Measurements from ENCODE around the gene EBPL.
"Not testable (repeated sequence)": the region's sequence is repeated elsewhere in the genome, so short reads cannot be mapped to it uniquely, and the experiment has no call there.

EBPL gene

DNA sequence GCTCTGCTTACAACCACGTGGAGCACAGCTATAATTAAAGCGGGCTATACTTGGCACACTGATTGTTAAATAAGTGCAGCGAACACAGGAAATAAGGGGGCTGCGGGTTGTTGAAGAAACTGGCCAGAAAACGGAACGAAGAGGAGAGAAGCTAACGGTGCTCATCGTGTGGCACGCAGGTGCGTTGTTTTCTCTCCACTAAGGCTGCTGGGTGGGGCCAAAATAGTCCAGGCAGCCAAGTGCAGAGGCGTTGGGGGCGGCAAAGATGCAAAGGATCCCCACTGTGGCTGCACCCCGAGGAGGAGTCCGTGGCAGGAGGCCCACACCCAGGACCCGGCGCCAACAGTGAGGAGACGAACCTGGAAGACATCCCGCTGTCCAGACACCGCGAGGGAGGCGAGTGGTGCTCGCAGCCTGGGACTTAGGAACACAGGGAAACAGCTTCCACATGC, 71.1 kb downstream of the EBPL start:
- no peak overlapping the region for H3K4me3 ChIP-seq (ENCODE audit: low read depth, low read length)
- no peak for DNase-seq (ENCODE audit: low read depth)
- TF ChIP-seq, protein P1, sequence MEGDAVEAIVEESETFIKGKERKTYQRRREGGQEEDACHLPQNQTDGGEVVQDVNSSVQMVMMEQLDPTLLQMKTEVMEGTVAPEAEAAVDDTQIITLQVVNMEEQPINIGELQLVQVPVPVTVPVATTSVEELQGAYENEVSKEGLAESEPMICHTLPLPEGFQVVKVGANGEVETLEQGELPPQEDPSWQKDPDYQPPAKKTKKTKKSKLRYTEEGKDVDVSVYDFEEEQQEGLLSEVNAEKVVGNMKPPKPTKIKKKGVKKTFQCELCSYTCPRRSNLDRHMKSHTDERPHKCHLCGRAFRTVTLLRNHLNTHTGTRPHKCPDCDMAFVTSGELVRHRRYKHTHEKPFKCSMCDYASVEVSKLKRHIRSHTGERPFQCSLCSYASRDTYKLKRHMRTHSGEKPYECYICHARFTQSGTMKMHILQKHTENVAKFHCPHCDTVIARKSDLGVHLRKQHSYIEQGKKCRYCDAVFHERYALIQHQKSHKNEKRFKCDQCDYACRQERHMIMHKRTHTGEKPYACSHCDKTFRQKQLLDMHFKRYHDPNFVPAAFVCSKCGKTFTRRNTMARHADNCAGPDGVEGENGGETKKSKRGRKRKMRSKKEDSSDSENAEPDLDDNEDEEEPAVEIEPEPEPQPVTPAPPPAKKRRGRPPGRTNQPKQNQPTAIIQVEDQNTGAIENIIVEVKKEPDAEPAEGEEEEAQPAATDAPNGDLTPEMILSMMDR (IDR thresholded peaks at IDR 0.05; ENCODE audit: control insufficient read depth, extremely low read depth, insufficient read depth) = no peak

DNA sequence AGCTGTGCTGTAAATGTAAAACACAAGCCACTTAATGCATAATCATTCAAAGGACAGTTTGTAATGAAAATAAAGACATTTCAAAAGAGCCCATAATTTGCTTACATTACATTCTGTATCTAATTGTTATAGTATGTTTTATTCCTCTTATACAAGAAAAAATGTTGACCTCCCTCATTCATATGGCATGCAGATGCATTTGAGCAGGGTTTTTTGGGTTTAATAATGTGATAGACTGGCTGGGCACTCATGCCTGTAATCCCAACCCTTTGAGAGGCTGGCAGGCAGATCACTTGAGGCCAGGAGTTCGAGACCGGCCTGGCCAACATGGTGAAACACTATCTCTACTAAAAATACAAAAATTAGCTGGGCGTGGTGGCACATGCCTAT, 74.6 kb downstream of the EBPL start:
- TF ChIP-seq, protein P1 (IDR thresholded peaks at IDR 0.05; ENCODE audit: control insufficient read depth, extremely low read depth, insufficient read depth) = no peak
- no peak for DNase-seq (ENCODE audit: low read depth)
- no peak overlapping the region for H3K4me3 ChIP-seq (ENCODE audit: low read depth, low read length)

DNA sequence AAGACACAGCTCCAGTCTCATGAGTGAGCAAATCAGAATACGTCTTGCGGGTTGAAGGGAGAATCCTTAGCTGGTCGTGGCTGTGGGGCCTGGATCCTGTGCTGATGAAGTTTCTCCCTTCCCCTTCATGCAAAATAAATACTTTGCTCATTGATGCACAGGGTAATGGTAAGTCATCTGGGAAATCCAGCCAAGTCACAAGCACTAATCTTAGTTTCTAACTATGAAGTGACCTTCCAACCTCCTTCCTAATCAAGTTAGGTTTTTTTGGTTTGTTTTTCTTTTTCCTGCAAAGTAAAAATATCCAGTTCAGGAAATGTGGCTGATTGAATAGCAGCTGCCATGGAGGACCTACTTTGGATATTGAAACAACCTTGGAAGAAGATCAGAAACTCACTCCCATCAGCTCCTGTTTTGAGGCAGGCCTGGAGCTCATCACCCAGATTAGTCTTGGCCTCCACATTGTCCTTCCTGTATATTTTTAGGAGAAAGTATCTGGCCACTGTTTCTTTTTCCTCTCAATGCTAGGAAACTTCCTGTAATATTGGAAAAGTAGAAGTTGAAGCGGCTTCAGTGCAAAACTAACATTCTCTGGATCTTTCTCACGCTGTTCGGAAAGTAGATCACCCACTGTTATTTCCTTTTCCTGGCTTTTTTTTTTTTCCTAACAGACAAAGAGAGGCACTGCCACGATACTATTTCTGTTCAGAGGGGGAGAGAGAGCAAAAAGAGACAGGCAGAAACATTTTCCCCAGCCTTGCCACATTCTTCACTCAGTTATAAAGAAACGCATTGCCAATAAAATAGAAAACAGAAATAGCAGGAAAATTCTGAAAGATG, 75.2 kb downstream of the EBPL start:
- TF ChIP-seq, protein P1 (IDR thresholded peaks at IDR 0.05; ENCODE audit: control insufficient read depth, extremely low read depth, insufficient read depth) = no peak
- no peak overlapping the region for H3K4me3 ChIP-seq (ENCODE audit: low read depth, low read length)
- no peak for DNase-seq (ENCODE audit: low read depth)

DNA sequence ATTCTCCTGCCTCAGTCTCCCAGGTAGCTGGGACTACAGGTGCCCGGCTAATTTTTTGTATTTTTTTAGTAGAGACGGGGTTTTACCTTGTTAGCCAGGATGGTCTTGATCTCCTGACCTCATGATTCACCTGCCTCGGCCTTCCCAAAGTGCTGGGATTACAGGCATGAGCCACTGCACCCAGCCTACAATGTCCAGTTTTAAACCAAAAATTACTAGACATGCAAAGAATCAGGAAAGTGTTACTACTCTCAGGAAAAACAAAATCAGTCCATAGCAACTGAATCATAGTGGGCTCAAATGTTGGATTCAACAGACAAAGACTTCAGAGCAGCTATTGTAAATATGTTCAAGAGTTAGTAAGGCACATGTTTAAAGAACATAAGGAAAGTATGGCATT, 79.2 kb downstream of the EBPL start:
- DNase-seq (ENCODE audit: low read depth); H3K4me3 ChIP-seq (ENCODE audit: low read depth, low read length): not testable (repeated sequence)

All from LNCaP clone FGC (cell line).